Measurements from ENCODE around the gene TACSTD2. TPM values are rescaled to one million over a fixed set of nuclear protein-coding genes. Genes with fewer than 3 reads are reported as not detected.
"Not testable (repeated sequence)": the region's sequence is repeated elsewhere in the genome, so short reads cannot be mapped to it uniquely, and the experiment has no call there.

TACSTD2 gene
- total RNA-seq, 4 donors from 2014 or later, result 151 to 724 (median 511) TPM

- no peak overlapping the region for H3K4me3 ChIP-seq
- TF ChIP-seq POLR2AphosphoS5 (IDR thresholded peaks at IDR 0.05) (no peak), POLR2A (IDR thresholded peaks at IDR 0.05) (no peak), EP300 (IDR thresholded peaks at IDR 0.05) (no peak), CTCF (IDR thresholded peaks at IDR 0.05) (no peak)
- H3K4me1 ChIP-seq, result no peaks in the 10 kb centered on the region
- no peak overlapping the region for H3K27ac ChIP-seq
- no peaks in the 10 kb centered on the region for H3K36me3 ChIP-seq
- 90% methylated on average over 2 of the region's 2 CpGs for WGBS
- no peak for DNase-seq (ENCODE audit: low spot score in 2 of 2)
- H3K27me3 ChIP-seq, result no peaks in the 10 kb centered on the region
- no peaks in the 10 kb centered on the region for H3K9me3 ChIP-seq
Measured at GRCh38 chr1:58608945-58609344, 31.9 kb upstream of the TACSTD2 start.

GRCh38 chr1:58608297-58608696 lies 31.2 kb upstream of the TACSTD2 start:
- Histone ChIP-seq H3K4me1 (no peaks in the 10 kb centered on the region), H3K4me3 (no peak overlapping the region), H3K27ac (no peak overlapping the region), H3K27me3 (no peaks in the 10 kb centered on the region), H3K9me3 (no peaks in the 10 kb centered on the region), H3K36me3 (no peaks in the 10 kb centered on the region)
- TF ChIP-seq POLR2A (IDR thresholded peaks at IDR 0.05) (no peak), POLR2AphosphoS5 (IDR thresholded peaks at IDR 0.05) (no peak), EP300 (IDR thresholded peaks at IDR 0.05) (no peak), CTCF (IDR thresholded peaks at IDR 0.05) (no peak)
- DNase-seq (ENCODE audit: low spot score in 2 of 2), result no peak

GRCh38 chr1:58607391-58607790 lies 30.3 kb upstream of the TACSTD2 start:
- WGBS, result 85% methylated on average over 3 of the region's 3 CpGs
- no peak overlapping the region for H3K27ac ChIP-seq
- no peaks in the 10 kb centered on the region for H3K27me3 ChIP-seq
- no peaks in the 10 kb centered on the region for H3K4me1 ChIP-seq
- H3K9me3 ChIP-seq, result no peaks in the 10 kb centered on the region
- no peak for DNase-seq (ENCODE audit: low spot score in 2 of 2)
- no peak overlapping the region for H3K4me3 ChIP-seq
- no peaks in the 10 kb centered on the region for H3K36me3 ChIP-seq
- TF ChIP-seq EP300 (IDR thresholded peaks at IDR 0.05), result no peak
- no peak for TF ChIP-seq POLR2AphosphoS5 (IDR thresholded peaks at IDR 0.05)
- no peak for TF ChIP-seq CTCF (IDR thresholded peaks at IDR 0.05)
- no peak for TF ChIP-seq POLR2A (IDR thresholded peaks at IDR 0.05)

- not testable (repeated sequence) for DNase-seq (ENCODE audit: low spot score in 2 of 2); H3K27me3 ChIP-seq; H3K4me3 ChIP-seq; H3K4me1 ChIP-seq; H3K9me3 ChIP-seq; H3K36me3 ChIP-seq; H3K27ac ChIP-seq
- WGBS, result 90% methylated on average over 1 of the region's 1 CpG
Measured at GRCh38 chr1:58601921-58602320, 24.9 kb upstream of the TACSTD2 start.

- Histone ChIP-seq H3K9me3 (no peaks in the 10 kb centered on the region), H3K36me3 (no peaks in the 10 kb centered on the region), H3K4me3 (no peak overlapping the region), H3K27ac (no peak overlapping the region), H3K27me3 (no peaks in the 10 kb centered on the region), H3K4me1 (peaks cover 18% of the 10 kb centered on the region)
- TF ChIP-seq CTCF (IDR thresholded peaks at IDR 0.05), result no peak
- no peak for TF ChIP-seq POLR2AphosphoS5 (IDR thresholded peaks at IDR 0.05)
- TF ChIP-seq POLR2A (IDR thresholded peaks at IDR 0.05), result no peak
- TF ChIP-seq EP300 (IDR thresholded peaks at IDR 0.05), result no peak
- 70% methylated on average over 6 of the region's 6 CpGs for WGBS
- no peak for DNase-seq (ENCODE audit: low spot score in 2 of 2)
Measured at GRCh38 chr1:58597996-58598395, 20.9 kb upstream of the TACSTD2 start.

- no peaks in the 10 kb centered on the region for H3K9me3 ChIP-seq
- no peak overlapping the region for H3K27ac ChIP-seq
- no peak for DNase-seq (ENCODE audit: low spot score in 2 of 2)
- no peak overlapping the region for H3K4me3 ChIP-seq
- TF ChIP-seq EP300 (IDR thresholded peaks at IDR 0.05) (no peak), POLR2A (IDR thresholded peaks at IDR 0.05) (no peak), CTCF (IDR thresholded peaks at IDR 0.05) (no peak), POLR2AphosphoS5 (IDR thresholded peaks at IDR 0.05) (no peak)
- peaks cover 28% of the 10 kb centered on the region for H3K4me1 ChIP-seq
- no peaks in the 10 kb centered on the region for H3K27me3 ChIP-seq
- WGBS, result 68% methylated on average over 9 of the region's 9 CpGs
- H3K36me3 ChIP-seq, result no peaks in the 10 kb centered on the region
Measured at GRCh38 chr1:58597076-58597475, 20.0 kb upstream of the TACSTD2 start.
